GM20000 (cell line): ENCODE results near the gene PACRG.

Experiments used
- DNase-seq: peaks from one replicate; pipeline ENCODE4 v3.0.0; 2012; ENCODE audit warnings: low spot score
- CTCF ChIP-seq: IDR thresholded peaks from 2 replicates; pipeline ENCODE4 v1.5.1; 2012; ENCODE audit warnings: mild to moderate bottlenecking, control low read depth; ENCODE audit errors: extremely low read depth, missing control alignments

The PACRG gene

GRCh38 chr6:163348789-163349680 lies 621.3 kb downstream of the PACRG start:
- no peak for DNase-seq
- no peak for TF ChIP-seq CTCF

- no peak for TF ChIP-seq CTCF
- no peak for DNase-seq
Measured at GRCh38 chr6:163349696-163350095, 621.9 kb downstream of the PACRG start.

- no peak for TF ChIP-seq CTCF
Measured at GRCh38 chr6:163351013-163351412, 623.2 kb downstream of the PACRG start.

GRCh38 chr6:163352011-163352685 lies 624.4 kb downstream of the PACRG start:
- TF ChIP-seq CTCF, result no peak

More at GRCh38 chr6:163351013-163351412, 623.2 kb downstream of the PACRG start:
- DNase-seq, result no peak

GRCh38 chr6:163352966-163353365 lies 625.2 kb downstream of the PACRG start:
- no peak for TF ChIP-seq CTCF
- no peak for DNase-seq

More at GRCh38 chr6:163352011-163352685, 624.4 kb downstream of the PACRG start:
- no peak for DNase-seq

GRCh38 chr6:163354085-163354484 lies 626.3 kb downstream of the PACRG start:
- TF ChIP-seq CTCF, result no peak

More at GRCh38 chr6:163354085-163354484, 626.3 kb downstream of the PACRG start:
- no peak for DNase-seq
